C4-2B (cell line): ENCODE data around the gene BTG3.

Experiments
- H3K27ac ChIP-seq: fragments of 450-650 bp; 2 replicates; pipeline ENCODE4 v1.5.1; 2017
- ZFX ChIP-seq: fragments of 450-650 bp; IDR thresholded peaks from 2 replicates; pipeline ENCODE4 v1.6.1; 2017
- TF ChIP-seq, protein P1 (sequence below): fragments of 450-650 bp; conservative IDR thresholded peaks from 2 replicates; pipeline ENCODE4 v1.5.1; 2017; ENCODE audit warnings: mild to moderate bottlenecking

The BTG3 gene

DNA sequence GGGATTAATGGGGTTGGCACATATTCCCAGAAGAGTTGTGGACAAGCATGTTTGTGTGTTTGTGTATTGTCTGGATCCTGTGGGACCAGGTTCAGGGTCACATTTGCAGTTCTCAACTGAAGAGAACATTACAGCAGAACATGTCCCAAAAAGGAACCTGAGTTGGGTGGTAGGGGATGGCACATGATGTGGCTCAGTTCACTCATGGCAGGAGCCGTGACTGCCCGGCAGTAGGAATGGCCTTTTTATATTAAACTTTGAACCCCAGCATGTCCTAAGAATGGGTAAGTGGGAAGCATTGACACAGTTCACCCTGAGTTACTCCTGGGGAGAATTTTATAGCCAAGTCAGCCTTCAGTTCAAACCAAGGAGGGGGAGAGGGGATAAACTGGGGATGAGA is 58.6 kb downstream of the BTG3 start:
- no peak for TF ChIP-seq ZFX
- TF ChIP-seq, protein P1, sequence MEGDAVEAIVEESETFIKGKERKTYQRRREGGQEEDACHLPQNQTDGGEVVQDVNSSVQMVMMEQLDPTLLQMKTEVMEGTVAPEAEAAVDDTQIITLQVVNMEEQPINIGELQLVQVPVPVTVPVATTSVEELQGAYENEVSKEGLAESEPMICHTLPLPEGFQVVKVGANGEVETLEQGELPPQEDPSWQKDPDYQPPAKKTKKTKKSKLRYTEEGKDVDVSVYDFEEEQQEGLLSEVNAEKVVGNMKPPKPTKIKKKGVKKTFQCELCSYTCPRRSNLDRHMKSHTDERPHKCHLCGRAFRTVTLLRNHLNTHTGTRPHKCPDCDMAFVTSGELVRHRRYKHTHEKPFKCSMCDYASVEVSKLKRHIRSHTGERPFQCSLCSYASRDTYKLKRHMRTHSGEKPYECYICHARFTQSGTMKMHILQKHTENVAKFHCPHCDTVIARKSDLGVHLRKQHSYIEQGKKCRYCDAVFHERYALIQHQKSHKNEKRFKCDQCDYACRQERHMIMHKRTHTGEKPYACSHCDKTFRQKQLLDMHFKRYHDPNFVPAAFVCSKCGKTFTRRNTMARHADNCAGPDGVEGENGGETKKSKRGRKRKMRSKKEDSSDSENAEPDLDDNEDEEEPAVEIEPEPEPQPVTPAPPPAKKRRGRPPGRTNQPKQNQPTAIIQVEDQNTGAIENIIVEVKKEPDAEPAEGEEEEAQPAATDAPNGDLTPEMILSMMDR = no peak
- no peak overlapping the region for H3K27ac ChIP-seq

- TF ChIP-seq, protein P1 = no peak
- no peak for TF ChIP-seq ZFX
- H3K27ac ChIP-seq = no peak overlapping the region
These were observed 60.3 kb downstream of the BTG3 start for GRCh38 chr21:17552410-17552809.

DNA sequence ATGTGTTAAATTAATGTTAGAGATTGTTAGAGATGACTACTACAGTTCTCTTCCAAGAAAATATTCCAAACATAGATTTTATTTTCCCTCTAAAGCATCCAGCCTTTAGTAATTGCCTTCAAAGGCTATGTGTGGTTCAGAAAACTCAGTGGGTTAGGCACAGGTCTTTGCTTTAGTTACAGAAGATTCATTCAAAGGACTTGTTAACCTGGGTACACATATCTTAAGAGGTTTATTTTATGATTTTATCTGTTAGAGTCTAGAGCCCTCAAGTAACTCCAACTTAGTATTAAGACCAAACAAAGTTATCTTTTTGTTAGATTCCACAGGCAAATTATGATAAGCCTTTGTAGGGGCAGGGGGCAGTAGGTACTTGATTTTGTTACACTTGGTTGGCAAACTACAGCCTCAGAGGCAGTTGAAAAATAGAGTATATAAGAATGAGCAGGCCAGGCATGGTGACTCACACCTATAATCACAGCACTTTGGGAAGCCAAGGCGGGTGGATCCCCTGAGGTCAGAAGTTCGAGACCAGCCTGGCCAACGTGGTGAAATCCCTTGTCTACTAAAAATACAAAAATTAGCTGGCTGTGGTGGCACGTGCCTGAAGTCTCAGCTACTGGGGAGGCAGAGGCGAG is 61.9 kb downstream of the BTG3 start:
- TF ChIP-seq, protein P1 = no peak
- no peak for TF ChIP-seq ZFX
- H3K27ac ChIP-seq = no peak overlapping the region

DNA sequence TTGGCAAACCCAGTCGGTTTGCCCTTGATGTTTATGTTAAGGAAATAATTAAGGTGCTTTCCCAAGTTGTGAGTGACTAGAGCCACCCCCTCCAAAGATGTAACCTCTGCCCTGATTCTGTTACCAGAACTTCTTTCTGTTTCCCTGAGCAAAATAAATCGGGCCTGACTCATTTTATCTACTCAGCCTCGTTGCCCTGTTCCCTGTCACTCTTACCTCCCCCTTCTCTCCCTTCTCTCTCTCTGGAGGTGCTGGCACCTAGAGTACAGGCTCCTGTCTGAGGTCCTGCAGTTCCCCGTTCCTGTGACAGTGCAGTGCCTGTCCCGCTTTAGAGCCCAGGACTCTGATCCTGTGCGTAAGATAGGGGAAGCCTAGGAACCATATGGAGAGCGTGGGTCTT is 64.4 kb downstream of the BTG3 start:
- TF ChIP-seq, protein P1 = no peak
- no peak for TF ChIP-seq ZFX
- H3K27ac ChIP-seq = no peak overlapping the region

DNA sequence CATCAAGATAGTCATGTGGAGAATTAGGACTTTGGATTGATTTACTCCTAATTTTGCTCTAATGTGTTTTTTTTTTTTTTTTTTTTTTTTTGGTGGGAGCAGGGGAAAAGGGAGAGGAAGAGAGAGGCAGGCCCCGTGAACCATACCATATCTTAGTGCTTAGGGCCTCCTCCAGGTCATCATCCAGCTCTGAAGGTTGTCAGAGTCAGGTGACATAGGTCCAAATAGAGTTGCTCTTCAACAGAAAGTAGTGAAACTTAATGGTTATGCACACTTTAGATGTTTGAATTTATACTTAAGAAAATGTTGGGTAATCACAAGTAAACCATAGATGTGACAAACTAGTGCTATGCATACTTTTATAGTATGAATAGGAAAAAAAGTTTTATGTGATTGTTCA is 67.7 kb downstream of the BTG3 start:
- no peak for TF ChIP-seq ZFX
- TF ChIP-seq, protein P1 = no peak
- H3K27ac ChIP-seq = no peak overlapping the region
